GM10248 (cell line): Measurements from ENCODE around the gene CCDC183.
"Not testable (repeated sequence)": the region's sequence is repeated elsewhere in the genome, so short reads cannot be mapped to it uniquely, and the experiment has no call there.

ENCODE experiments used
- CTCF ChIA-PET: fragments of 300-600 bp; sonication (Branson Sonifier 250); formaldehyde crosslinking; extraction: SDS; loops from one replicate; lab custom pipeline; 2021; ENCODE audit warnings: antibody characterized with exemption; lab: Yijun Ruan, JAX
- POLR2A ChIA-PET: fragments of 350-650 bp; sonication (Branson Sonifier 250); formaldehyde crosslinking; extraction: SDS; loops from one replicate; lab custom pipeline; 2020; ENCODE audit warnings: antibody characterized with exemption; lab: Yijun Ruan, JAX
- DNase-seq: peaks from one replicate; pipeline ENCODE4 v3.0.0; 2012; ENCODE audit errors: extremely low spot score
- TF ChIP-seq, protein P1 (sequence below): IDR thresholded peaks from 2 replicates; pipeline ENCODE4 v1.5.1; 2012; ENCODE audit warnings: mild to moderate bottlenecking, low read depth; ENCODE audit errors: extremely low read depth, missing control alignments, control extremely low read depth

CCDC183 gene

DNA sequence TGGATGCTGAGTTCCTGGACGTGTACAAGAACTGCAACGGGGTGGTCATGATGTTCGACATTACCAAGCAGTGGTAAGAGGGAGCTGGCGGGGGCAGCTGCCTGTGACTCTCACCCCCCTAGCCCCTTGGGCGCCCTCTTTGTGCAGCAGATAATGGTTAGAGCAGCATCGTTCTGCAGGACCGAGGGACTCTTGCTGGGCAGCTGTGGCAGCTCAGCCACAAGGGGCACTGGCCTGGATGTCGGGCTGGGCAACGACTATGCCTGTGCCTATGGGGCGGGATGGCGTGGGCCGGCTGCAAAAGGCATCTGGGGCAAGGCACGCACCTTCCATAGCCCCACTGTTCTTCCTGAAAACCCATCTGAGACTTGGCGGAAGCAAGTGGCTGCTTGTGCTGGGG is 33.3 kb downstream of the CCDC183 start:
- ChIA-PET CTCF (interaction anchor here (0.8 to 3.2 kb wide), 4 partner anchors 11 to 200 kb away, joined by 3 to 14 read pairs (median 4); partner anchors contain the start of gene AJM1), POLR2A (no interaction called here)
- DNase-seq: no peak
- TF ChIP-seq, protein P1, sequence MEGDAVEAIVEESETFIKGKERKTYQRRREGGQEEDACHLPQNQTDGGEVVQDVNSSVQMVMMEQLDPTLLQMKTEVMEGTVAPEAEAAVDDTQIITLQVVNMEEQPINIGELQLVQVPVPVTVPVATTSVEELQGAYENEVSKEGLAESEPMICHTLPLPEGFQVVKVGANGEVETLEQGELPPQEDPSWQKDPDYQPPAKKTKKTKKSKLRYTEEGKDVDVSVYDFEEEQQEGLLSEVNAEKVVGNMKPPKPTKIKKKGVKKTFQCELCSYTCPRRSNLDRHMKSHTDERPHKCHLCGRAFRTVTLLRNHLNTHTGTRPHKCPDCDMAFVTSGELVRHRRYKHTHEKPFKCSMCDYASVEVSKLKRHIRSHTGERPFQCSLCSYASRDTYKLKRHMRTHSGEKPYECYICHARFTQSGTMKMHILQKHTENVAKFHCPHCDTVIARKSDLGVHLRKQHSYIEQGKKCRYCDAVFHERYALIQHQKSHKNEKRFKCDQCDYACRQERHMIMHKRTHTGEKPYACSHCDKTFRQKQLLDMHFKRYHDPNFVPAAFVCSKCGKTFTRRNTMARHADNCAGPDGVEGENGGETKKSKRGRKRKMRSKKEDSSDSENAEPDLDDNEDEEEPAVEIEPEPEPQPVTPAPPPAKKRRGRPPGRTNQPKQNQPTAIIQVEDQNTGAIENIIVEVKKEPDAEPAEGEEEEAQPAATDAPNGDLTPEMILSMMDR: no peak

DNA sequence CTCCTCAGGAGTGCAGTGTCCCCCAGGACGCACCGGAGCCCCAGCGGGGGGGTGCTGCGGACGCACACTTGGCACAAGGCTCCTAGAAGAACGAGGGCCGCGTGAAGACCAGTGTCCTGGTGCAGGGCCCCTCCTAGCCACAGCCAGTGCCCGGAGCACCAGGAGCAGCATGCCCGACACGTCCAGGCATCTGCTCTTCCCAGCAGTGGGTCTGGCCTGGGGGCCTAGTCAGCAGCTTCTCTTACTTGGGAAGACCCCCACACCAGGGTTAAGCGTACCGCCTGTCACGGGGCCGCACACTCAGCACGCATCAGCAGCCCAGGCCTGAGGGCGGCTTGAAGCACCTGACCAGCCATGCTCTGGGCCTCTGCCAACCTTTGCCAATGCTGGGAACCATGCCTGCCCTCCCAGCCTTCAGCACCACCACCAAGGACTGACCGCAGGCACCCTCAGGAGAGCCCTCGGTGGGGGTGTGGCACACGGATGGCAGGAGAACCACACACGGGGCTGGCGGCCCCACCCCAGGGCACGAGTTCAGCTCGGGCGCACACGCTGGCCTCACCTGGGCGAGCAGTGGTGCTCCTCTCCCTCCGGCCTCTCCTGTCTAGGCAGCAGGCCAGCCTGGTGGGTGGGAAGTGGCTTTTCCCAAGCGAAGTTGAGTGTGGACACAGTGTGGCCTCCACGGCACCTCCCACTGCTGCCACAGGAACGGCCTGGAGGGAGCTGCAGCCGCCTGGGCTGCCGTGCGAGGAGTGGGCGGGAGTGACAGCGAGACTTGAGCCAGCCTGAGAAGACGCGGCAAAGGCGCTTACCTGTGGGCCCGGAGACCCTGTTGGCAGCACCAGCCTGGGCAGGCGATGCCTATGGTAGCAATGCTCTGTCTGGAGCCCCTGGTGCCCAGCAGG is 34.1 kb downstream of the CCDC183 start:
- POLR2A ChIA-PET: no interaction called here
- TF ChIP-seq, protein P1: no peak
- CTCF ChIA-PET: interaction anchor here (0.8 to 3.2 kb wide), 3 partner anchors 10 to 199 kb away, joined by 3 to 14 read pairs (median 5); partner anchors contain the start of gene AJM1
- DNase-seq: no peak

DNA sequence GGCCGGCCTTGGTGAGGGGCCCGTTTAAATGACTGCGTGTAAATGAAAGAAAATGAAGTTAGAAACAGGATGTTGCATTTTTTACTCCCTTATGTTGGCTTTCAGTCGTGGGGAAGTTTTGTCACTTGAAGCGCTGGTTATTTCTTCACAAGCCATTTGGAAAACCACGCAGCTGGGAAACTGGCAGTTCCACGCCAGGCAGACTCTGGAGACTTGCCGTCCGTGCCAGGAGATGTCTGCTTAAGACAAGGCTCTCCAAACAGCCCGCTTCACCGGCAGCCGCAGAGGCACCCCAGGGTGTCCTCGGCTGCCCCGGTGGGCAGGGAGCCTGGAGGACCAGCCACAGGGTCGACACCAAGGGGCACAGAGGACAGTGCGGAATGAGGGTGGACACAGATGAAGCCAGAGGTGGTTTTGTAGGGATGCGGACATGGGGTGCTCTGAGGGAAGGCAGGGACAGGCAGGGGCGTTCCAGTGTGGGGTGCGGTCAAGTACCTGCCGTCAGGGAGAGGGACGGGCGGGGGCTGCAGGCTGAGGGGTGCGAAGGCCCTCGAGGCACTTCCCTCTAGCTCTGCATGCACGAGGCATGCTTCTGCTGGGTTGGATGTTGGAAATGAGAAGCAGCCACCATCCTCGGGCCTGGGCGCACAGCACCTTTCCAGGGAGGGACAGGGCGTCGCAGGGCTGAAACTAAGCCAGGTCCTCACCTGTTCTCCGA is 35.0 kb downstream of the CCDC183 start:
- DNase-seq: no peak
- ChIA-PET POLR2A (no interaction called here), CTCF (interaction anchor here (3.2 kb wide), 1 partner anchor 11 kb away, joined by 14 read pairs; the partner anchor contains the start of gene AJM1)
- TF ChIP-seq, protein P1: no peak

DNA sequence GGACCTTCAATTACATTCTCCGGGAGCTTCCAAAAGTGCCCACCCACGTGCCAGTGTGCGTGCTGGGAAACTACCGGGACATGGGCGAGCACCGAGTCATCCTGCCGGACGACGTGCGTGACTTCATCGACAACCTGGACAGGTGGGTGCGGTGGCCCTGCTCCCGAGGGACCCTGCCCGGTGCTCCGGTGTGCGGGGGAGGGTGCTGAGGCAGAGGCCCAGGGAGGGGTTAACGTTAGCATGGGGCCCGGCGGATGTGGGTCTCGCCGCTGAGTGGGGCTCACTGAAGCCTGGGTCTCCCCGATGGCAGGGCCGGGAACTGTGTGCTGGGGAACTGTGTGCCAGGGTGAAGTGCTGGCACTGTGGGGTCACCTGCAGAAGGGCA is 35.6 kb downstream of the CCDC183 start:
- ChIA-PET POLR2A (no interaction called here), CTCF (interaction anchor here (0.8 to 3.2 kb wide), 2 partner anchors 11 to 199 kb away, joined by 3 to 14 read pairs; partner anchors contain the start of gene AJM1)
- TF ChIP-seq, protein P1: no peak
- DNase-seq: no peak

DNA sequence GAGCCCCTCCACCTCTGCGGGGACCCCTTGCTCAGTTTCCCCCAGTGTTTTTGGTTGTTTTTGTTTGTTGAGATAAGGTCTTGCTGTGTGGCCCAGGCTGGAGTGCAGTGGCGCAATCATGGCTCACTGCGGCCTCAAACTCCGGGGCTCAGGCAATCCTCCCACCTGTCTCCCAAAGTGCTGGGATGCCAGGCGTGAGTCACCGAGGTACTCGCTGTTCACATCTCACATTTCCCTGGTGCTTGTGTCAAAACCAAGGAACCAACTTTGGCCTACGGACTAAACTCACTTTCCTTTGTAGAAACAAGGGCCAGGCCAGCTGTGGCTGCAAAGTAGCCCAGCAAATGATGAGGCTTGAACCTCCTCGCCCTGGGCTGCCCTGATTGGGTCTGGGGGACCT is 36.4 kb downstream of the CCDC183 start:
- DNase-seq: no peak
- ChIA-PET CTCF (interaction anchor here (0.8 to 3.2 kb wide), 2 partner anchors 10 to 199 kb away, joined by 3 to 14 read pairs; partner anchors contain the start of gene AJM1), POLR2A (no interaction called here)
- TF ChIP-seq, protein P1: no peak

DNA sequence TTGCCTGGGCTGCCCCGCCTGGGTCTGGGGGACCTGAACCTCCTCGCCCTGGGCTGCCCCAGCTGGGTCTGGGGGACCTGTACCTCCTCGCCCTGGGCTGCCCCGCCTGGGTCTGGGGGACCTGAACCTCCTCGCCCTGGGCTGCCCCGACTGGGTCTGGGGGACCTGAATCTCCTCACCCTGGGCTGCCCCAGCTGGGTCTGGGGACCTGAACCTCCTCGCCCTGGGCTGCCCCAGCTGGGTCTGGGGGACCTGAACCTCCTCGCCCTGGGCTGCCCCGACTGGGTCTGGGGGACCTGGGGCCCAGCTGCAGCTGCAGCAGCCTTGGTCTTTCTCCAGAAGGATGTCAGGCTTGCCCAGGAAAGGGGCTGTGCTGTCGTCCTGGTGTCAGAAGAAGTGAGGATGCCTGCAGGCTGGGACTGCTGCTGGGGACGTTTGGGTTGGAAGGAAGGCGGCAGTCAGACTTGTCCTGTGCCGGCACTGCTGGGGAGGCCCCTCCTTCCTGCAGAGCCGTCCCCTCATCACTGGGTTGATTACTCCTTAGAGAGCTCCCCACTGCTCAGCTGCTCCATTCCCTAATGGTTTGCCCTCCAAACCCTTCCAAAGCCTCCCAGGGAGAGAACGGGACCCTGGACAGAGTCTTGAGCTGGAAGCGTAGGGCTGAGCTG is 37.4 kb downstream of the CCDC183 start:
- DNase-seq, POLR2A ChIA-PET: not testable (repeated sequence)

More for the DNA sequence above, 37.4 kb downstream of the CCDC183 start:
- CTCF ChIA-PET: interaction anchor here (0.9 to 1.1 kb wide), 3 partner anchors 9 to 13 kb away, joined by 3 to 5 read pairs (median 4); partner anchors contain the start of gene AJM1
